B cell (primary cell): ENCODE measurements around the gene AUTS2. TPM values are rescaled to one million over a fixed set of nuclear protein-coding genes. Genes with fewer than 3 reads are reported as not detected.

Source experiments
- ATAC-seq: fragments of 200-7000 bp; cut with Tn5 transposase; one replicate; pipeline ENCODE4 v1.10.0; 2021; ENCODE audit warnings: low read depth, mild to moderate bottlenecking, moderate number of reproducible peaks, moderate library complexity
- CTCF ChIA-PET: fragments of 350-600 bp; sonication (Branson Sonifier 250); formaldehyde crosslinking; loops from one replicate; lab custom pipeline; 2021; ENCODE audit warnings: antibody characterized with exemption, inconsistent platforms; lab: Charles Lee
- POLR2A ChIA-PET: fragments of 350-600 bp; sonication (Branson Sonifier 250); formaldehyde crosslinking; loops from one replicate; lab custom pipeline; 2021; ENCODE audit warnings: antibody characterized with exemption; lab: Charles Lee
- DNase-seq: peaks from one replicate; pipeline ENCODE4 v3.0.0; 2013
- H2AFZ ChIP-seq: 2 replicates; pipeline ENCODE4 v1.6.1; 2012; ENCODE audit warnings: mild to moderate bottlenecking, low read depth, low read length; ENCODE audit not compliant: insufficient read depth, poor library complexity, severe bottlenecking
- H3K27ac ChIP-seq, 2 donors: 1 replicate in 1 of 2; 2 replicates in 1 of 2; pipeline ENCODE4 v1.5.1; 2012 to 2013; ENCODE audit warnings: low read length in 2 of 2, mild to moderate bottlenecking in 2 of 2, moderate library complexity in 1 of 2
- H3K27me3 ChIP-seq, 4 experiments: fragments of 200-600 bp in 1 of 4; sonication (generic) in 1 of 4; replicated peaks in 1 of 4; 1 replicate in 2 of 4; 2 replicates in 2 of 4; pipeline versions ENCODE4 v1.6.1 to v1.7.0; 2013 to 2016; ENCODE audit warnings: low read length in 3 of 4, mild to moderate bottlenecking in 2 of 4, mixed read lengths in 1 of 4, moderate library complexity in 1 of 4; ENCODE audit not compliant: insufficient read depth in 4 of 4, control insufficient read depth in 3 of 4; ENCODE audit errors: control extremely low read depth in 1 of 4
- H3K36me3 ChIP-seq, 2 experiments: replicated peaks in 1 of 2; 1 replicate in 1 of 2; 2 replicates in 1 of 2; pipeline versions ENCODE4 v1.6.1 to v1.7.1; 2013; ENCODE audit warnings: low read length in 1 of 2; ENCODE audit not compliant: insufficient read depth in 2 of 2, control insufficient read depth in 1 of 2; ENCODE audit errors: control extremely low read depth in 1 of 2, extremely low read depth in 1 of 2
- H3K4me1 ChIP-seq, 2 donors: fragments of 200-600 bp in 1 of 2; sonication (generic) in 1 of 2; 1 replicate in 1 of 2; 2 replicates in 1 of 2; pipeline versions ENCODE4 v1.5.1 to v1.6.1; 2013 to 2017; ENCODE audit warnings: low read length in 2 of 2; ENCODE audit not compliant: control insufficient read depth in 2 of 2, insufficient read depth in 2 of 2
- H3K4me2 ChIP-seq: replicated peaks from 2 replicates; pipeline ENCODE3; 2012; ENCODE audit warnings: mild to moderate bottlenecking, low read depth, low read length; ENCODE audit not compliant: poor library complexity, severe bottlenecking
- H3K4me3 ChIP-seq, 5 experiments: fragments of 200-600 bp in 1 of 5; sonication (generic) in 1 of 5; 1 replicate in 3 of 5; 2 replicates in 2 of 5; pipeline versions ENCODE4 v1.5.1 to v1.7.0; 2011 to 2016; ENCODE audit warnings: low read length in 4 of 5, mild to moderate bottlenecking in 4 of 5, low read depth in 2 of 5, control low read depth in 1 of 5, moderate library complexity in 1 of 5; ENCODE audit not compliant: insufficient read depth in 1 of 5; ENCODE audit errors: control extremely low read depth in 1 of 5, extremely low read depth in 1 of 5
- H3K79me2 ChIP-seq: fragments of 200-600 bp; sonication (generic); one replicate; pipeline ENCODE4 v1.6.0; 2016; ENCODE audit warnings: low read length; ENCODE audit not compliant: control insufficient read depth, insufficient read depth
- H3K9ac ChIP-seq: fragments of 200-600 bp; sonication (generic); 2 replicates; pipeline ENCODE4 v1.6.1; 2017; ENCODE audit warnings: mild to moderate bottlenecking, low read length, moderate library complexity
- H3K9me3 ChIP-seq, 3 donors: one replicate each; pipeline versions ENCODE4 v1.6.1 to v1.7.1; 2013; ENCODE audit warnings: low read length in 2 of 3; ENCODE audit not compliant: control insufficient read depth in 2 of 3, insufficient read depth in 1 of 3; ENCODE audit errors: control extremely low read depth in 1 of 3
- H4K20me1 ChIP-seq: 2 replicates; pipeline ENCODE4 v1.6.0; 2012; ENCODE audit warnings: mild to moderate bottlenecking, low read length; ENCODE audit not compliant: insufficient read depth, control insufficient read depth, poor library complexity, severe bottlenecking
- H3K27ac Mint-ChIP-seq: one replicate; pipeline ENCODE4 v1.8.0; 2021; ENCODE audit warnings: mixed read lengths
- H3K27me3 Mint-ChIP-seq: one replicate; pipeline ENCODE4 v1.8.0; 2021; ENCODE audit warnings: mixed read lengths
- H3K4me1 Mint-ChIP-seq: one replicate; pipeline ENCODE4 v1.8.0; 2021; ENCODE audit warnings: mixed read lengths
- H3K4me3 Mint-ChIP-seq: one replicate; pipeline ENCODE4 v1.8.0; 2021; ENCODE audit warnings: mixed read lengths
- H3K9me3 Mint-ChIP-seq: one replicate; pipeline ENCODE4 v1.8.0; 2022; ENCODE audit warnings: mixed read lengths; ENCODE audit not compliant: insufficient read depth
- EZH2 ChIP-seq: IDR thresholded peaks from 2 replicates; pipeline ENCODE4 v1.6.1; 2012; ENCODE audit warnings: borderline replicate concordance, low read depth, mild to moderate bottlenecking, moderate library complexity, low read length; ENCODE audit not compliant: insufficient read depth, poor library complexity, severe bottlenecking
- WGBS: methylation state at CpG from one replicate; pipeline ENCODE4 v1.1.5; 2013; ENCODE audit warnings: missing lambda C conversion rate; ENCODE audit not compliant: insufficient coverage; 5-methylcytosine and 5-hydroxymethylcytosine counted together
- intact Hi-C: fragments of 100-400 bp; cut with micrococcal nuclease; formaldehyde crosslinking; loops from one replicate; pipeline ENCODE4 v1.10.0; 2022
- polyA plus RNA-seq: library from polyadenylated mRNA; depleted of rRNA; stranded (reverse); fragments of >200 nt; gene quantifications from 2 replicates; pipeline ENCODE4 v1.2.3, GENCODE V29; 2012
- total RNA-seq, 2 donors: library from RNA; stranded (reverse); fragments of 120-200 nt in 1 of 2; gene quantifications; 1 replicate in 1 of 2; 2 replicates in 1 of 2; pipeline versions ENCODE4 v1.2.3 to v1.2.4, GENCODE V29; 2013 to 2022
- TF ChIP-seq, protein P1 (sequence below): fragments of 200-600 bp; IDR thresholded peaks from one replicate; pipeline ENCODE4 v1.8.0; 2022; ENCODE audit warnings: antibody characterized with exemption, mild to moderate bottlenecking

Gene AUTS2
- total and polyA plus RNA-seq, 2 donors (not counting 1 experiment from before 2014, with no cell fraction given): 22.3 to 35.0 TPM

GRCh38 chr7:69749372-69749979 is 151.2 kb downstream of the AUTS2 start:
- Mint-ChIP-seq H3K27me3 (no peaks in the 10 kb centered on the region), H3K4me1 (peaks cover 11% of the 10 kb centered on the region), H3K4me3 (no peak overlapping the region), H3K27ac (no peak overlapping the region), H3K9me3 (no peaks in the 10 kb centered on the region)
- Histone ChIP-seq H3K4me3 (no peak overlapping the region), H3K27me3 (no peaks in the 10 kb centered on the region), H2AFZ (no peak overlapping the region), H3K27ac (no peak overlapping the region), H3K9ac (no peak overlapping the region), H3K4me2 (no peak overlapping the region), H3K36me3 (no peaks in the 10 kb centered on the region), H3K79me2 (peaks cover 15% of the 10 kb centered on the region), H3K4me1 (peaks cover 0 to 7% of the 10 kb centered on the region in 2 donors), H3K9me3 (no peaks in the 10 kb centered on the region), H4K20me1 (no peaks in the 10 kb centered on the region)
- 67% methylated on average over 2 of the region's 7 CpGs for WGBS
- DNase-seq (no peak), ATAC-seq (no peak)
- ChIA-PET CTCF (no interaction called here), POLR2A (no interaction called here)
- TF ChIP-seq EZH2: no peak
- TF ChIP-seq, protein P1, sequence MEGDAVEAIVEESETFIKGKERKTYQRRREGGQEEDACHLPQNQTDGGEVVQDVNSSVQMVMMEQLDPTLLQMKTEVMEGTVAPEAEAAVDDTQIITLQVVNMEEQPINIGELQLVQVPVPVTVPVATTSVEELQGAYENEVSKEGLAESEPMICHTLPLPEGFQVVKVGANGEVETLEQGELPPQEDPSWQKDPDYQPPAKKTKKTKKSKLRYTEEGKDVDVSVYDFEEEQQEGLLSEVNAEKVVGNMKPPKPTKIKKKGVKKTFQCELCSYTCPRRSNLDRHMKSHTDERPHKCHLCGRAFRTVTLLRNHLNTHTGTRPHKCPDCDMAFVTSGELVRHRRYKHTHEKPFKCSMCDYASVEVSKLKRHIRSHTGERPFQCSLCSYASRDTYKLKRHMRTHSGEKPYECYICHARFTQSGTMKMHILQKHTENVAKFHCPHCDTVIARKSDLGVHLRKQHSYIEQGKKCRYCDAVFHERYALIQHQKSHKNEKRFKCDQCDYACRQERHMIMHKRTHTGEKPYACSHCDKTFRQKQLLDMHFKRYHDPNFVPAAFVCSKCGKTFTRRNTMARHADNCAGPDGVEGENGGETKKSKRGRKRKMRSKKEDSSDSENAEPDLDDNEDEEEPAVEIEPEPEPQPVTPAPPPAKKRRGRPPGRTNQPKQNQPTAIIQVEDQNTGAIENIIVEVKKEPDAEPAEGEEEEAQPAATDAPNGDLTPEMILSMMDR: no peak
- intact Hi-C loops: no loop called here

GRCh38 chr7:69749994-69750393 is 151.7 kb downstream of the AUTS2 start:
- TF ChIP-seq EZH2: no peak
- TF ChIP-seq, protein P1: no peak
- ATAC-seq: no peak

More at GRCh38 chr7:69749994-69750393, 151.7 kb downstream of the AUTS2 start:
- Histone ChIP-seq H3K27ac (no peak overlapping the region), H3K79me2 (peaks cover 13% of the 10 kb centered on the region), H3K9ac (no peak overlapping the region), H2AFZ (no peak overlapping the region), H3K9me3 (no peaks in the 10 kb centered on the region), H3K27me3 (no peaks in the 10 kb centered on the region), H3K4me1 (peaks cover 0 to 7% of the 10 kb centered on the region in 2 donors), H3K4me2 (no peak overlapping the region), H3K36me3 (no peaks in the 10 kb centered on the region), H4K20me1 (no peaks in the 10 kb centered on the region), H3K4me3 (no peak overlapping the region)
- no peak overlapping the region for H3K4me3 Mint-ChIP-seq
- WGBS: no CpG with 5 or more reads among the region's 4 CpGs
- intact Hi-C loops: no loop called here
- POLR2A ChIA-PET: no interaction called here
- peaks cover 15% of the 10 kb centered on the region for H3K4me1 Mint-ChIP-seq
- no peaks in the 10 kb centered on the region for H3K27me3 Mint-ChIP-seq
- no peak for DNase-seq
- H3K9me3 Mint-ChIP-seq: no peaks in the 10 kb centered on the region
- H3K27ac Mint-ChIP-seq: no peak overlapping the region
- CTCF ChIA-PET: no interaction called here
